C1 segment of cervical spinal cord (tissue), 14 donors: ENCODE results near the gene LDLRAD3.
A peak's percentile ranks its signal among the peaks of the same experiment; 100 is the strongest.

Source experiments
- DNase-seq, 14 donors: peaks; one replicate each; lab custom pipeline; 2025; lab: John Stamatoyannopoulos, UW

The LDLRAD3 gene

DNA sequence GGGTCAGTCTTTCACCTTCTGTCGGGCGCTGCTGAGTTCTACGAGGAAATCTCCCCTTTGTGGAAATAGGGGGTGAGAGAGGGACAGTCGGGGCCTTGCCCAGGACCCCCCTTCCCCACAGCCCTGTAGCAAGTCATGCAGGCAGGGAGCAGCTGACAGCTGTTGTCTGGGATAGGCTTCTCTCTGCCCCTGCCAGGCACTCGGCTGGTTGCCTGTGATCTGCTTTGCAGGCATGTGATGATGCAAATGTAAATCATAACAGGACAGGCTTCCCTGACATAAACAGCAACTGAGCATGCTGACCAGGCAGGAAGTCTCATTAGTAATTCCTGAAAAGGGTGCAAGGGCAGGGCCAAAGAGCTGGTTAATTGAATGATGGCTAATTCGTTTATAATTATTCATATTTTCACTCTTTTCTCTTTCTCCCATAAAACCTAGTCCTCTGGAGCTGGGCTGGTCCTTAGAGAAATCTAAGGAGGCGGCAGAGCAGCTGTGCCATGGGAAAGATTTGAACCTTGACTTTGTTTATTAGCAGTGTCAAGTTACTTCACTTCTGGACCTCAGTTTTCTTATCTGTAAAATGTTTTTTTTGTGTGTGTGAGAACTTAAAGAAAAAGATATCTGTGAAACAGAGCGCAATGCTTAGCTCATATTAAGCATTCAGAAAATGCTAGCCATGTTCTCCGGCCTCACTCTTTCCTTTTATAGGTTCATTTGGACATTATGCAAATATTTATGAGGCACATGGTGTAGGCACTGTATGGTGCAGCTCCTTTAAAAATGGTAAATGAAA, 129.7 kb downstream of the LDLRAD3 start:
- peak in 12 of 14 donors; percentile 24 to 79 (median 50) for DNase-seq

GRCh38 chr11:36074941-36075431, 131.1 kb downstream of the LDLRAD3 start:
- no peak for DNase-seq

- no peak for DNase-seq
These were observed 133.5 kb downstream of the LDLRAD3 start for GRCh38 chr11:36077368-36077767.

GRCh38 chr11:36077886-36078685, 134.2 kb downstream of the LDLRAD3 start:
- DNase-seq: no peak

GRCh38 chr11:36078686-36079055, 134.8 kb downstream of the LDLRAD3 start:
- no peak for DNase-seq

- no peak for DNase-seq
These were observed 136.2 kb downstream of the LDLRAD3 start for GRCh38 chr11:36079878-36080675.

GRCh38 chr11:36081274-36081945, 137.5 kb downstream of the LDLRAD3 start:
- no peak for DNase-seq

GRCh38 chr11:36086366-36086765, 142.5 kb downstream of the LDLRAD3 start:
- DNase-seq: no peak

DNA sequence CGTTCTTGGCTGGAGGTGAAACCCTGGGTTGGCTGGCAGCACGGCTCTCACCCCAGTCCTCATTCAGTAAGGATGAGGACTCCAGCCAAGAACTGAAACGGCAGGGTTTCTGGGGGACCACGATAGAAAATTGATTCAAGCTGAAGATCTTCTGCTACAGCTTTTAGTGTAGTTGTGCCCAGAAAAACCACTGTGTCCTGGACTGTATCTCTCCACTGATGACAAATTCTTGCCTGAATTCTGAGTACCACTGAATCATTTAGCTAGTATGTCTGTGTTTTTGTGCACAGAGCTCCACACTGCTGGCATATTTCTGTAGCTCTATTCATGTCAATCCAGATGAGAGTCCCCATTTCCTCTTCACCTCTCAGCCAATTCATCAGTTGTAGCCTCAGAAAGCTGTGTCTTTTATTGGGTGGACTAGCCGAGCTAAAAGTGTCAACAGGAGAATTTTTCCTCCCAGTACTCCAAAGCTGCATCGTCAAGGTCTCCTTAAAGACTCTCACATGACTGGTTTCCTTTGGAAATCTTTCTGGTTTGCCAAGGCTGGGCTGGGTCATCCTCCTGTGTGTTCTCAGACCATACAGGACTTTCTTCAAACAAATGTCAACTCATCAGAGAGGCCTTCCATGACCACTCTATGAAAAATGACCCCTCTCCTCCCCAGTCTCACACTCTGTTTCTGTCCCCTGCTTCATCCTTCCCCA, 144.6 kb downstream of the LDLRAD3 start:
- DNase-seq: peak in 6 of 14 donors; percentile 7 to 46 (median 20)

- DNase-seq: no peak
These were observed 146.1 kb downstream of the LDLRAD3 start for GRCh38 chr11:36089920-36090319.

DNA sequence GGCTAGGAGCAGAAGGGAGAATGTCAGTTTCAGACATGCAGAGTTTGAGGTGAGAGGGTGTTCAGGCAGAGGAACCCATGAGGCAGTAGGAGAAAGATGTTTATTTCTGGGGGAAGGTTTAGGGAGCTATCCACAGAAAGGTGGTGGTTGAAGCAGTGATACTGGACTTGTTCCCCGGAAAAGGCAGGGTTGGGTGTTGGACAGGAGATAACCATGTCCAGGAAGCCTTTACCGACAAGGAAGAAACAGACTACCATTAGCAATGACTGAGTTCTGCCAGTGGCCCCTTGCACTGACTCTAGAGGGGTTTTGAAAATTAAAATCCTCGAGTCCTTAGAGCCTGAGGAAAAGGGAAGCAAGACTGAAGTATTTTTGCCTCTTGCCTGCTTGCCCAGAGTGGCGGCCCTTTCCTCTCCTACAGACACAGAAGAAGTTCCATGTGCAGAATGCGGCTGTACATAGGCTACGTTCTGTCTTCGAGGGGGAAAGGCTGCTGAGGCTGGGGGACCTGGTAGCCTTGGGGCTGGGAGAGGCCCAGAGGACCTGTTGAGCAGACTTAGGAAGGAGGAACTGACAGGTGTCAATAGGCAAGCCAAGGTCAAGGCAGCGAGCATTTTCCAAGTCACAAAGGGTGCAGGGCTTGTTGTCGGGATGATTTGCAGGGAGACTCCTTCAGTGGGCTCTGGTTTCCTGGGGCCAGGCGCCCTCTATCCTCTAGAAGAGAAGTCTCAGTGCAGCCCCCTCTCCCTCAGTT, 146.7 kb downstream of the LDLRAD3 start:
- DNase-seq: no peak

DNA sequence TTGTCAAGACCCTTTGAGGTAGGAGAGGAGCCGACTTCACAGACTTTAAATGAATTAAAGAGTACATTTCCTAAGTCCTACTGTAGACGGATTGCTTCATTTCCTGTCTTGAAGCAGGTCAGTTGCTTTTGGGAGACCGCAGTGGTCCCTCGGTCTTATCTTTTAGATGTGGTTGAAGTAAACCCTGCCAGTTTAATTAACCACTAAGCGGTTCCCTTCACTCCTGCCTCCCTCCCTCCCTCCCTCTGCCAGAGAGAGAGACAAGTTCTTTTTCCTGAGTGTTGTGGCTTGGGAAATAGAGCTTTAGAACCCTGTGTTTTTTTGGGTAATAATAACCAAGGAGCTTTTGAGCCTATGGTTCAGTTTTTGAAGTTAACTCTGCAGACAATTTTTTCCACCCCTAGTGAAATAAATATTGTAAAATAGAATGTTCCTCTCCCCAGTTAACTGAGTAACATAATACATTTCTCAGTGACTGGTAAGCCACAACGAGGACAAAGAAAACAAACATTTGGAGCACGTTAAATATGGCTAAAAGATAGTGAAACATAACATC, 147.5 kb downstream of the LDLRAD3 start:
- DNase-seq: no peak

GRCh38 chr11:36092314-36093030, 148.6 kb downstream of the LDLRAD3 start:
- no peak for DNase-seq

GRCh38 chr11:36093548-36093947, 149.7 kb downstream of the LDLRAD3 start:
- DNase-seq: no peak

DNA sequence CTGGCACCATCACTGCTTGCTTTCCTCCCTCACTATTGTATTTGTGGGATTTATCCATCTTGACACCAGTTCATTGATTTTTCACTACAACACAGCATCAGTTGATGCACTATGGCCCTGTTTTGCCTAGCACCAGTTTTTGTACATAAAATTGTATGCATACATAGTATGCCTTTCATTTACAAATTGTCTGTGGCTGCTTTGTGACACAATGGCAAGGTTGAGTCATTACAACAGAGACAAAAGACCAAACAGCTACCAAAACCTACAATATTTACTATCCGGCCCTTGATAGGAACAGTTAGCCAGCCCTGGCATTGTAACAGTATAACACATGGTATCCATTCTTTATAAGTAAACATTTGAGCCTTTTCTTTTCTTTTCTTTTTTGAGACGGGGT, 150.3 kb downstream of the LDLRAD3 start:
- DNase-seq: no peak

DNA sequence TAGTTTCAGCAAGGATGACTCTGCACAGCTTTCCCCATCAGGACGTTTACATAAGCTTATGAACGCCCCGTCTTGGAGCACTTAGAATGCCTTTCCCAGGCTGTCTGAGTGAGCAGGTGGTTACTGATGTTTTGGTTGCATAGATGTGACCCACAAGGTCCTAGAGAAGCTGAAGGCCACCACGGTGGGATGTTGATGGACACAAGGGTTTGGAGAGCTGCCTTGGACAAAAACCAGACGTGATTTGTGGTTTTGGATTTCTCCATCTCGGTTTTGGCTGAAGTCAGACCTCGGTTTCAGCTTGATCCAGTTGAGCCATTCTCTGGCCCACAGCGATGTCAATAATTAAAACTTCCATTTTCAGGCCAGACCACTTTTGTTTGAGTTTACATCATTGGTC, 151.9 kb downstream of the LDLRAD3 start:
- DNase-seq: no peak

- no peak for DNase-seq
These were observed 153.4 kb downstream of the LDLRAD3 start for GRCh38 chr11:36097219-36097650.

GRCh38 chr11:36098087-36098486, 154.2 kb downstream of the LDLRAD3 start:
- peak in 3 of 14 donors; percentile 12 to 31 (median 23) for DNase-seq

DNA sequence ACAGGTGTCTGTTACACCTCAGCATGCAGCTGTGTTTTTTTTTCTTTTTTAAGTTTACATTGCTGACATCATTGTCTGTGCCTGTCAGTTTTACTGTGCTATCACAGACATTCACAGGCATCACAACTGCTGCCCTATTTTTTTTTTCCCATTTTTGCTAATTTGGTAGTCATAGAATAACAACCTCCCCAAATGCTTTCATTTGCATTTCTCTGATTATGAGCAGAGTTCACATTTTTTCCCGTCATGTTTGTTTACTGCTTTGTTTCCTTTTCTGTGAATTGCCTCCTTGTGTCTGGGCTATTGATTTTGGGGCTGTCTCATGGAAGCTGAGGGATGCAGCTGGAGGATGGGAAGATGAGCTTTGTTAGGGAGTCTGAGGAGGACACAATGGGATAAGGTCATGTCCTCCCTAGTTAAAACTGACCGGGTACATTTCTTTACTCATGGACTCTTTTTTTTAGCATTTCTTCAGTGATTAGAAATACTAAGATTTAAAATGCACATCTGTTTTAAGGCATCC, 155.1 kb downstream of the LDLRAD3 start:
- no peak for DNase-seq
